Left ventricle myocardium superior (tissue), 1 donor: ENCODE measurements around the gene RGR. TPM values are rescaled to one million over a fixed set of nuclear protein-coding genes. Genes with fewer than 3 reads are reported as not detected.
A peak's percentile ranks its signal among the peaks of the same experiment; 100 is the strongest.
"Not testable (repeated sequence)": the region's sequence is repeated elsewhere in the genome, so short reads cannot be mapped to it uniquely, and the experiment has no call there.

ENCODE experiments used
- ATAC-seq: fragments of 200-7000 bp; cut with Tn5 transposase; one replicate; pipeline ENCODE4 v1.9.1; 2020; ENCODE audit warnings: mild to moderate bottlenecking, moderate library complexity
- DNase-seq: peaks from one replicate; pipeline ENCODE4 v3.0.0-alpha.2; 2020
- intact Hi-C: fragments of 100-400 bp; cut with micrococcal nuclease; formaldehyde crosslinking; loops from one replicate; pipeline ENCODE4 v1.11.0; 2022
- total RNA-seq: library from RNA; stranded (reverse); fragmentation: NEBNext Ultra II Directional; extraction: Animal tissue kit (Norgen Biotek cat#: 25700); gene quantifications from one replicate; pipeline ENCODE4 v1.2.1, GENCODE V29; 2021
- donor health status: DM: no; HTN: yes; CAD: no; lungs with severe emphysema.

RGR gene
- total RNA-seq, 1 donor from 2014 or later, result 0.79 TPM

DNA sequence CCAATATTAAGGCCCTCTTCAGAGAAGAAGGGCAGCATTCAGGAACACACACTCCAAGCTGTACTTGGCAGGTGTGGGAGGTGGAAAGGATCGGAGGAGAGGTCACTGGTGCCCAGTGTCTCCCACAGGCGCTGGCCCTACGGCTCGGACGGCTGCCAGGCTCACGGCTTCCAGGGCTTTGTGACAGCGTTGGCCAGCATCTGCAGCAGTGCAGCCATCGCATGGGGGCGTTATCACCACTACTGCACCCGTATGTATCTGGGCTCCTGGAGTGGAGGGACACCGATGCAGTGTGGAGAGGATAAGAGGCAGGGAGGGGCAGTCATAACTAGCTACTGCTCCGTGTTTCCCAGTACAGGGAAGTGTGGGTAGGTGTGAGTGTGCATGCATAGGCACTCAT, 3.9 kb downstream of the RGR start:
- DNase-seq (no peak), ATAC-seq (no peak)
- intact Hi-C loops, result no loop called here

- no peak for ATAC-seq
- intact Hi-C loops, result no loop called here
Observed at GRCh38 chr10:84254552-84255478, 10.0 kb downstream of the RGR start.

GRCh38 chr10:84256510-84257342, 11.9 kb downstream of the RGR start:
- intact Hi-C loops, result no loop called here
- peak; percentile 76 for DNase-seq

More at GRCh38 chr10:84254552-84255478, 10.0 kb downstream of the RGR start:
- DNase-seq, result no peak

DNA sequence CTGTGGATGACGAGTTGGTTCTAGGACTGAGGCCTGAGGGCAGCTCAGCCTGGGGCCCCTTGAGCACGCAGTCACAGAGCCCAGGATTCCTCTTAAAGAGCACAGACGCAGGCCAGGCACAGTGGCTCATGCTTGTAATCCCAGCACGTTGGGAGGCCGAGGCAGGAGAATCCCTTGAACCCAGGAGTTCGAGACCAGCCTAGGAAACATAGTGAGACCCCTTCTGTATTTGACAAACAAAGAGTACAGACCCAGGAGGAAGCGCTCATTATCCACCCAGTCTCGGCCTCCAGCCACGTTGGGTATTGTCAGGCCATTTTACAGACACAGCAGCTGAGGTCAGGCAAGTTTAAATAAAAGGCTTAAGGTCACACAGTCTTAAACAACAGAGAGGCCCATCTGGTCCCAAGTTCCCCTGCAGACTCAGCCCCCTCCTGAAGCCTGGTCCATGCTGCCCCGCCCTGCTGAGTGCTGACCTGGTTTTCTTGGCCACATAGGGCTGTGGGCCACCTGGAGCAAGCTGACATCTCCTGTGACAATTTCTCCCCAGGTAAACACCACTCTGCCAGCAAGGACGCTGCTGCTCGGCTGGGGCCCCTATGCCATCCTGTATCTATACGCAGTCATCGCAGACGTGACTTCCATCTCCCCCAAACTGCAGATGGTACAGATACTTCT, 12.6 kb downstream of the RGR start:
- ATAC-seq (no peak), DNase-seq (no peak)
- intact Hi-C loops, result no loop called here

More at GRCh38 chr10:84256510-84257342, 11.9 kb downstream of the RGR start:
- ATAC-seq, result peak; percentile 82

- ATAC-seq, result no peak
- intact Hi-C loops, result no loop called here
Observed at GRCh38 chr10:84258034-84258695, 13.3 kb downstream of the RGR start.

DNA sequence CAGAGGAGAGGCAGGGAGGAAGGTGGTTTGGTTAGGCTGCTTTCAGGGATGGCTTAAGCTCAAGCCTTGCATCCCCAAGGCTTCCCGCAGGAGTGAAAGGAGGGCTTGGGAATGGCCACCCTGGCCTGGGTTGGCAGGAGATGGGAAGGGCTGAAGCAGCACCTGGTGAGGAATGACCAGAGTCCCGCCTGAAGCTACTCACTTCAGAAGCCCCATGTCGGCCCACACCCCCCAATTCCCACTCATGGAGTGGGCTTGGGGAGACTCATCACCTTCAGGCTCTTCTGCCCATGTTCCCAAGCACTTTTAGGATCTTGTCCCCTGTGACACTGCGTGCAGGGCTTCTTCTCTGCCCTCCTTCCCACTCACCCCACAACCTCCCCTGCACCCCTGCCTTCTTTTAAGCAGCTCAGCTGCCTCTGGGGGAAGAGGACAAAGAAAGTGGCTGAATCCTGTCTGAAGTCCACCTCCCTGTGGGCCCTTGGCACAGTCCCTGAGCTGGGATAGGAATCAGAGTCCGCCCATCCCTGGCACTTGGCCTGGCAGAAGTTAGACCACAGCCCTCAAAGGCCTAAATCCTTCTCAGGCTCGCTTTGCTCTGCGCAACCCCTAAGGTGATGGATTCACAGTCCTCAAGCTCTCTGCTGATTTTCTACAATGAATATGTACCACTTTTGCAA, 16.5 kb downstream of the RGR start:
- ATAC-seq, result no peak
- intact Hi-C loops, result loop anchor here (10.0 kb wide), 1 partner anchor 93 kb away; no protein-coding TSS in a partner anchor
- DNase-seq, result no peak

More at GRCh38 chr10:84258034-84258695, 13.3 kb downstream of the RGR start:
- no peak for DNase-seq

- intact Hi-C loops, result loop anchor here (10.0 kb wide), 1 partner anchor 92 kb away; no protein-coding TSS in a partner anchor
Observed at GRCh38 chr10:84262190-84262956, 17.5 kb downstream of the RGR start.

GRCh38 chr10:84263716-84264115, 18.9 kb downstream of the RGR start:
- no peak for DNase-seq
- intact Hi-C loops, result loop anchor here (10.0 kb wide), 1 partner anchor 91 kb away; no protein-coding TSS in a partner anchor
- no peak for ATAC-seq

More at GRCh38 chr10:84262190-84262956, 17.5 kb downstream of the RGR start:
- no peak for ATAC-seq
- no peak for DNase-seq

DNA sequence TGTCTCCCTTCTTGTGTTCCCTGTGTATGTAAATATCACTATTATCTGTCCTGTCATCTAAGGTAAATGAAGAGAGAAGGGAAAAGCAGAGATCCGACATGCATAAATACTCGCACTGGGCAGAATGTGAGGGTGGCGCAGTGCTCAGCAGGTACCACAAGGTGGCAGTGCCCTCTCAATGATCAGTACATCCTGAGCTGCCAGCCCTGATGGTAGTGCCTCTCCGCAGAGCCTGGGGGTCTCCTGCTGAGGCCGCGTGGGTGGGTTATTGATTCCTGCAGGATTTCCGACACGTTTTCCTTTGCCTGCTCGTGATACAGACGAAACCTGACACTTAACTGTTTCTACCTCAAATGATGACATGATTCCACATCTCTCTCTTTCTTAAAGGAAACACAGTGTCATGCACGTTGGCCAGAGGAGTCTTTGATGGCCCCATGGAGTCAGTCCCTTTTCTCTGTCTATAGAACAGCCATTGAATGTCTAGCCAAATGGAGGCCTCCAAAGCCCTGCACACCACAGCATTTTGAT, 19.8 kb downstream of the RGR start:
- DNase-seq (peak; percentile 76), ATAC-seq (peak; percentile 94)
- intact Hi-C loops, result loop anchor here (5.0 to 10.0 kb wide), 2 partner anchors 90 to 273 kb away; no protein-coding TSS in a partner anchor

DNA sequence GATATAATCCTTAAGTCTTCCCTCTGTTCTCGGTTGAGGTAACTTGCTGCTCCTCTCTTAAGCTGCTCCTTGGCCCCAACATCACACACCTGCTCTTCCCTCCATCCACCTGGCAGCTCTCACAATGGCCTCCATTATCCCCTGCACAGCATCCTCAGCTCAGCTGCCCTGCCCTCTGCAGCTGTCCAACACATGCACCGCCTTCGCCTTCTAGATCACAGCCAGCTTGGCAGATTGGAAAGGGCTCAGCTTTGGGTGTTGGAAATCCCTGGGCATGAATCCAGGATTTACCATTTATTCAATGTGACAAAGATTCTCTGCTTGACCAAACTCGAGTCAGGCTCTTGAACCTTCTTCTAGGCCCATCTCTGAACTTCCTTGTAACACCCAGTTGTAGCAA, 20.6 kb downstream of the RGR start:
- DNase-seq, result no peak
- intact Hi-C loops, result loop anchor here (5.0 to 10.0 kb wide), 2 partner anchors 89 to 272 kb away; no protein-coding TSS in a partner anchor
- no peak for ATAC-seq

GRCh38 chr10:84267503-84268126, 22.8 kb downstream of the RGR start:
- intact Hi-C loops, result loop anchor here (5.0 to 10.0 kb wide), 2 partner anchors 87 to 270 kb away; no protein-coding TSS in a partner anchor
- DNase-seq, result peak; percentile 54
- no peak for ATAC-seq

DNA sequence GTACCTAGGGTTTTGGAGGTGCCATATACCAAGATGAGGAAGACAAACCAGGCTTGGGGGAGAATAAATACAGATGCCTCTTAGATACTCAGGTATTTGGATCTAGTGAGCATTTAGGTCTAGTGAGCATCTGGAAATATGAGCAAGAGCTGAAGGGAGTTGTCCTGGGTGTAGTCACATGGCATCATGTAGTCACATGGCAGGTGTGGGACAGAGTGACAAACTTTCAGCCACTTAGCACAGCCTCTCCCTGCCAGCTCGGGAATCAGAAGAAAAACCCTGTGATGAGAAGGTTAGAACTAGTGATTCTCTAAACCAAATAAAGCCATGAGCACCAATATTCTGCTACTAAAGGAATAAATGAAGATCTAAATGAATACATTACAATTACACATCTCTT, 24.3 kb downstream of the RGR start:
- DNase-seq, result no peak
- intact Hi-C loops, result loop anchor here (5.0 to 10.0 kb wide), 2 partner anchors 86 to 268 kb away; no protein-coding TSS in a partner anchor
- no peak for ATAC-seq

- ATAC-seq, result no peak
- intact Hi-C loops, result loop anchor here (5.0 to 10.0 kb wide), 2 partner anchors 85 to 268 kb away; no protein-coding TSS in a partner anchor
- no peak for DNase-seq
Observed at GRCh38 chr10:84269773-84270172, 24.9 kb downstream of the RGR start.

DNA sequence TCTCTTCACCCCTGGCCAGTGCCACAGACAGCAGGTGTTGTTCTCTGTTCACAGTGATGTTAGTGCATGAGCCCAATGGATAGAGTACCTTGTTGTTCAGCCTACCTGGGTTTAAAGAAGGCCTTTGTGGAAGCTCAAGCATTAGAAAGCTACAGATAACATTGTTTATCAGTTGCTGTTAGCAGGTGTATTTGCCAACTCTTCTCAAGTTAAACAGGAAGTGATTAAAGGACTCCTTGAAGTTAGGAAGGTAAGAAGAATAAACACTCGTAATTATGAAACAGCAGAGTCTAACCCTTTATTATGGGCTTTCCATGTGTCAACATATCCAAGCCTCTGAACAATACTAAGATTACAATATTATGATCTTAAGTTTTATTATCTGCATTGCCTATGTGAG, 25.9 kb downstream of the RGR start:
- DNase-seq, result no peak

GRCh38 chr10:84279876-84280475, 35.1 kb downstream of the RGR start:
- DNase-seq, ATAC-seq, intact Hi-C loops: not testable (repeated sequence)

More for the DNA sequence above, 25.9 kb downstream of the RGR start:
- intact Hi-C loops, result no loop called here
- no peak for ATAC-seq

DNA sequence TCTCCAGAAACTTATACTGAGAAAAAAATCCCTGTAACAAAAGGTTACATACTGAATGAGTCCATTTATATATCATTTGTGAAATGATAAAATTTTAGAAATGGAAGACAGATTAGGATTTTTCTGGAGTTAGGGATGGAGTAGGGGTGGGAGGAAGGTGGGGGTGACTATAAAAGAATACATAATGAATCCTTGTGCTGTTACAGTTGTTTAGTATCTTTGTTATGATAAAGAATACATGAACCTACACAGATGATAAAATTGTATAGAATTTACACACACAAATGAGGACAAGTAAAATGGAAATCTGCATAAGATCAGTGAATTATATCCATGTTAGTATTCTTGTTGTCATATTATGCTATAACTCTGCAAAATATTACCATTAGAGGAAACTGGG, 41.8 kb downstream of the RGR start:
- intact Hi-C loops, result no loop called here
- ATAC-seq (no peak), DNase-seq (no peak)
